AG04450 (cell line): Measurements from ENCODE around the gene UBE3D. TPM values are rescaled to one million over a fixed set of nuclear protein-coding genes. Genes with fewer than 3 reads are reported as not detected.
"Not testable (repeated sequence)": the region's sequence is repeated elsewhere in the genome, so short reads cannot be mapped to it uniquely, and the experiment has no call there.

Experiments used
- CTCF ChIA-PET: fragments of 300-600, 350-600 bp; formaldehyde crosslinking; extraction: SDS; loops from one replicate; lab custom pipeline; 2022; ENCODE audit warnings: antibody characterized with exemption, inconsistent platforms; lab: Charles Lee
- POLR2A ChIA-PET: fragments of 350-600 bp; formaldehyde crosslinking; extraction: SDS; loops from one replicate; lab custom pipeline; 2021; ENCODE audit warnings: antibody characterized with exemption, inconsistent platforms; lab: Yijun Ruan, JAX
- DNase-seq: peaks from one replicate; pipeline ENCODE4 v3.0.0-alpha.2; 2011; ENCODE audit warnings: low read depth, low spot score
- H3K27ac ChIP-seq: one replicate; pipeline ENCODE4 v1.5.1; 2012; ENCODE audit warnings: low read depth, low read length, control low read depth
- H3K27me3 ChIP-seq: one replicate; pipeline ENCODE4 v1.6.0; 2012; ENCODE audit warnings: low read length; ENCODE audit not compliant: control insufficient read depth, insufficient read depth
- H3K4me3 ChIP-seq: 2 replicates; pipeline ENCODE4 v1.5.1; 2011; ENCODE audit warnings: mild to moderate bottlenecking, low read depth, low read length, control low read depth
- H3K9me3 ChIP-seq: 2 replicates; pipeline ENCODE4 v1.5.1; 2012; ENCODE audit warnings: low read length; ENCODE audit not compliant: control insufficient read depth, insufficient read depth
- CTCF ChIP-seq: IDR thresholded peaks from 2 replicates; pipeline ENCODE4 v1.5.1; 2011; ENCODE audit warnings: low read depth, low read length, control low read depth, inconsistent platforms
- polyA plus RNA-seq: library from polyadenylated mRNA; depleted of rRNA; stranded (reverse); fragments of >200 nt; gene quantifications from 2 replicates; pipeline ENCODE4 v1.2.3, GENCODE V29; 2011

Gene UBE3D
- polyA plus RNA-seq, 1 experiment = 6.4 TPM

- ChIA-PET POLR2A (no interaction called here), CTCF (interaction anchor here (1.0 kb wide), 1 partner anchor 162 kb away, joined by 3 read pairs; no protein-coding TSS in a partner anchor)
- no peaks in the 10 kb centered on the region for H3K27me3 ChIP-seq
- no peak for TF ChIP-seq CTCF
- H3K4me3 ChIP-seq = no peak overlapping the region
- no peaks in the 10 kb centered on the region for H3K9me3 ChIP-seq
- no peak overlapping the region for H3K27ac ChIP-seq
- DNase-seq = no peak
These were observed 161.4 kb downstream of the UBE3D start for GRCh38 chr6:82904257-82904656.

- CTCF ChIA-PET = interaction anchor here (0.6 kb wide), 1 partner anchor 324 kb away, joined by 3 read pairs; no protein-coding TSS in a partner anchor
- DNase-seq = no peak
These were observed 163.4 kb downstream of the UBE3D start for GRCh38 chr6:82902290-82902689.

DNA sequence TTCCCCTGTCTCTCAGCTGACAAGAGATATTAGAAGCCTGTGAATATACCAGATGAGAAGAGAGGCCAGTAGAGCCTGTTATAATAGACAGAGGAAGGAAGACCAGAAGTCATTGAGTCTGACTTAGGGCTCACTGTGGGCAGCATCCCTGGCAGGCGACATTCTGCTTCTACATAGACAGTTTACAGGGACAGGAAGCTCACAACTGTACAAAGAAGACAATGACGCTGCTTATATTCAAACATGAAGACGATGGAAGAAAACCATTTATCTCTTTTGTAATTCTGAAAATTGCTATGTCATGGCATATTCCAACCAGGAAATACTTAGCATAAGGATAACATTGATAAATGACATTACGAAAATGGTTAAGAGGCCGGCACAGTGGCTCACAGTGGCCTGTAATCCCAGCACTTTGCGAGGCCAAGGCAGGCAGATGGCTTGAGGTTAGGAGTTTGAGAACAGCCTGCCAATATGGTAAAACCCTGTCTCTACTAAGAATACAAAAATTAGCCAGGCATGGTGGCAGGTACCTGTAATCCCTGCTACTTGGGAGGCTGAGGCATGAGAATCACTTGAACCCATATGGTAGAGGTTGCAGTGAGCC lies 170.9 kb downstream of the UBE3D start:
- no peak for TF ChIP-seq CTCF
- no peak overlapping the region for H3K27ac ChIP-seq
- DNase-seq = no peak
- CTCF ChIA-PET = no interaction called here
- no peaks in the 10 kb centered on the region for H3K9me3 ChIP-seq
- no peak overlapping the region for H3K4me3 ChIP-seq
- POLR2A ChIA-PET = no interaction called here
- H3K27me3 ChIP-seq = no peaks in the 10 kb centered on the region

More at GRCh38 chr6:82902290-82902689, 163.4 kb downstream of the UBE3D start:
- Histone ChIP-seq H3K4me3 (no peak overlapping the region), H3K9me3 (no peaks in the 10 kb centered on the region), H3K27ac (no peak overlapping the region), H3K27me3 (no peaks in the 10 kb centered on the region)
- no peak for TF ChIP-seq CTCF
- POLR2A ChIA-PET = no interaction called here

DNA sequence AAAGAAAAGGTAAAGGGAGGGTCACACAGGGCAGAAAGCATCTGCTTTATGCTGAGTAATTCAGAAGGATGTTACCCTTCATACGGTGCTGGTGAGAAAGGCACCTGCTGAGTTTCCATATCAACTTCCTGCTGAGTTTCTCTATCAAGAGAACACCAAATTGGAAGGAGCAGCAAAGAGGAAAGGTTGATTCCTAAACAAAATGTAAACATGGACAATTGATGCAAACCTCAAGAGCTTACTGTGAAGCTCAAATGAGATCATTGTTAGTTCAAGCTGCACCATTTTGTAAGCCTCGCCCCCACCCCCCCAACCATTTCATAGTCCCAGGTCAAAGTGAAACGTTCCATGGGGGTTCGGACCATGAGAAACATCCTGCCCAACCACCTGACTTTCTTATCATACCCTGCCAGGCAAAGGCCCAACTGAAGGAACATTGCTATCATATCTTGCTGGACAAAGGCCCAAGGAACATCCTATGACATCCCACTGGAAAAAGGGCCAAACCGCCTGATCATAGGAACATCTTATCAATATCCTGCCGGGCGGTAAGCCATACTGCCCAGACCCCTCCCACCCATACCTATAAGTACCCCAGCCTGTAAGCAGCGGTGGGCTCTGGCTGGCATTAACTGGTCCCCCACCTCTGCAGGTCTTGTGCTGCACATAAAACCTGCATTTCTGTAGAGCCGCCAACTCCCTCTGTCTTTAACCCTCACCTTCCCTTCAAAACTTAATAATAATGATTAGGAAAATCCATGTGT lies 171.6 kb downstream of the UBE3D start:
- ChIA-PET POLR2A (no interaction called here), CTCF (no interaction called here)
- no peaks in the 10 kb centered on the region for H3K27me3 ChIP-seq
- no peak for DNase-seq
- H3K4me3 ChIP-seq = no peak overlapping the region
- H3K27ac ChIP-seq = no peak overlapping the region
- TF ChIP-seq CTCF = no peak
- H3K9me3 ChIP-seq = no peaks in the 10 kb centered on the region

DNA sequence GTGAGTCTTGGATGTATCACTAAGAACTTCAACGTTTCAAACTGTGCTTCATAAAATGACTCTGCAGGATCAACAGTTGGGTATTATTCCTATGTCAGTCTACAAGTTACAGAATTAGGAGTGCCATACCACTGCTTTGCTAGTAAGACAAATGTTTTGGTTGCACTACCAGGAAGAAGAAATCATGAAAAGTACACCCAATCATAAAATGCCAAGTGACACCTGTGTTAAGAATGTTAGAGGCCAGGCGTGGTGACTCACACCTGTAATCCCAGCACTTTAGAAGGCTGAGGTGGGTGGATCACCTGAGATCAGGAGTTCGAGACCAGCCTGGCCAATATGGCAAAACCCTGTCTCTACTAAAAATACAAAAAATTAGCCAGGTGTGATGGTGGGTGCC lies 174.1 kb downstream of the UBE3D start:
- H3K9me3 ChIP-seq, H3K27me3 ChIP-seq, POLR2A ChIA-PET, H3K27ac ChIP-seq, H3K4me3 ChIP-seq, DNase-seq: not testable (repeated sequence)
- CTCF ChIA-PET = interaction anchor here (0.6 to 1.2 kb wide), 2 partner anchors 14 to 175 kb away, joined by 3 read pairs; no protein-coding TSS in a partner anchor
